Measurements from ENCODE around the gene KIAA1958. TPM values are rescaled to one million over a fixed set of nuclear protein-coding genes. Genes with fewer than 3 reads are reported as not detected.

Gene KIAA1958
- 10 to 100 TPM; 13.1 to 17.2 (median 16.7) TPM for total RNA-seq

GRCh38 chr9:112486221-112487007 is at the start of gene KIAA1958:
KIAA1958 (plus strand) TSS chr9:112486827; CDS start chr9:112574081, 87,254 bp downstream.
- peak; percentile 84 to 95 (median 86) for DNase-seq
- H3K27ac ChIP-seq, result peak within 1 kb of the TSS; percentile 70 to 84 (median 80)
- H3K4me1 ChIP-seq, result peaks cover 0 to 13% (median 0%) of the 10 kb centered on the region in 4 donors
- TF ChIP-seq CTCF (IDR thresholded peaks at IDR 0.05), result no peak
- TF ChIP-seq POLR2A (IDR thresholded peaks at IDR 0.05), result peak; percentile 26 to 29
- H3K4me3 ChIP-seq, result peak within 1 kb of the TSS; percentile 87 to 95 (median 92)
- no peaks in the 10 kb centered on the region for H3K36me3 ChIP-seq
- no peaks in the 10 kb centered on the region for H3K9me3 ChIP-seq
- H3K27me3 ChIP-seq, result no peaks in the 10 kb centered on the region

DNA sequence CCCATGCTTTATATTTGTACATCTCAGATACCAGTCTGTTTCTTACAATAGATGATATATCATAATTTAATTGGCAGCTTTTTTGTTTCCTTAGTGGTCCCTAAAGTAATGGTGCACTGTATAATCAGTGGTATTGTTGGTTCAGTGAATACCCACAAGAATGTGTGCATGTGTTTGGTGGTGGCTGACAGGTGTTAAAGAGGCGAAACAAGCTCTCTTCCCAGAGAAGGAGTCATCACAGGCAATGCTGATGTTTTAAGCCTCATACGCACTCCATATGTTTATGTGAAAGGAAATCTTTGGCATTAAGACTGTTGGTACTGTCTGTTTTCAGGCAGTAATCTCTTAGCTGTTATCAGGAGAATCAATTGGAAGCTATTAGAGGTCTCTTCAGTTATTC is 49.2 kb upstream of the KIAA1958 start:
- Histone ChIP-seq H3K4me3 (no peak overlapping the region), H3K27ac (no peak overlapping the region), H3K27me3 (no peaks in the 10 kb centered on the region), H3K4me1 (no peaks in the 10 kb centered on the region), H3K9me3 (no peaks in the 10 kb centered on the region), H3K36me3 (peaks cover 0 to 3% (median 0%) of the 10 kb centered on the region in 3 donors)
- no peak for DNase-seq
- no peak for TF ChIP-seq CTCF (IDR thresholded peaks at IDR 0.05)
- no peak for TF ChIP-seq POLR2A (IDR thresholded peaks at IDR 0.05)

DNA sequence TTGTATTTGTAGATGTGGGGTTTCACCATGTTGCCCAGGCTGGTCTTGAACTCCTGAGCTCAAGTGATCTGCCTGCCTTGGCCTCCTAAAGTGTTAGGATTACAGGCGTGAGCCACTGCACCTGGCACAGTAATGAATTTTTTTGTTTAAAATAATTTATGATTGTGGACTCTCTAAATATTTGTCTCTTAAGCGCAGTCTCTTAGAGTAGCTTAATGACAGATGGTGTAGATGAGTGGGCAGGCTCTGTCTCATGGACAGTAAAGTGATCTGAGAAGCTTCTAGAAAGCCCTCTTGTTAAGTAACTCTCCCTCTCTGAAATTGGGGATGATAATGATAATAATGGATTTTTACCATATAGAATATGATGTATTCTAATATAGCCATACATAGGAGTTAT is 47.5 kb upstream of the KIAA1958 start:
- H3K4me3 ChIP-seq, result no peak overlapping the region
- no peak overlapping the region for H3K27ac ChIP-seq
- H3K36me3 ChIP-seq, result no peaks in the 10 kb centered on the region
- no peaks in the 10 kb centered on the region for H3K9me3 ChIP-seq
- H3K27me3 ChIP-seq, result no peaks in the 10 kb centered on the region
- DNase-seq, result no peak
- no peaks in the 10 kb centered on the region for H3K4me1 ChIP-seq
- no peak for TF ChIP-seq CTCF (IDR thresholded peaks at IDR 0.05)
- TF ChIP-seq POLR2A (IDR thresholded peaks at IDR 0.05), result no peak

GRCh38 chr9:112439825-112440224 is 46.8 kb upstream of the KIAA1958 start:
- DNase-seq, result no peak
- H3K9me3 ChIP-seq, result no peaks in the 10 kb centered on the region
- no peak overlapping the region for H3K4me3 ChIP-seq
- no peaks in the 10 kb centered on the region for H3K4me1 ChIP-seq
- H3K27ac ChIP-seq, result no peak overlapping the region
- TF ChIP-seq POLR2A (IDR thresholded peaks at IDR 0.05), result no peak
- TF ChIP-seq CTCF (IDR thresholded peaks at IDR 0.05), result no peak
- no peaks in the 10 kb centered on the region for H3K27me3 ChIP-seq
- H3K36me3 ChIP-seq, result no peaks in the 10 kb centered on the region

GRCh38 chr9:112443200-112443599 is 43.4 kb upstream of the KIAA1958 start:
- no peak overlapping the region for H3K27ac ChIP-seq
- TF ChIP-seq POLR2A (IDR thresholded peaks at IDR 0.05) (no peak), CTCF (IDR thresholded peaks at IDR 0.05) (peak in 5 of 6 experiments; percentile 5 to 58 (median 53))
- no peaks in the 10 kb centered on the region for H3K27me3 ChIP-seq
- no peak overlapping the region for H3K4me3 ChIP-seq
- no peaks in the 10 kb centered on the region for H3K36me3 ChIP-seq
- no peaks in the 10 kb centered on the region for H3K4me1 ChIP-seq
- H3K9me3 ChIP-seq, result no peaks in the 10 kb centered on the region
- DNase-seq, result peak in 1 of 3 donors; percentile 52

Data from Peyer's patch (tissue), 4 donors.